Measurements from ENCODE around the gene RARA.
A peak's percentile ranks its signal among the peaks of the same experiment; 100 is the strongest.

Gene RARA

DNA sequence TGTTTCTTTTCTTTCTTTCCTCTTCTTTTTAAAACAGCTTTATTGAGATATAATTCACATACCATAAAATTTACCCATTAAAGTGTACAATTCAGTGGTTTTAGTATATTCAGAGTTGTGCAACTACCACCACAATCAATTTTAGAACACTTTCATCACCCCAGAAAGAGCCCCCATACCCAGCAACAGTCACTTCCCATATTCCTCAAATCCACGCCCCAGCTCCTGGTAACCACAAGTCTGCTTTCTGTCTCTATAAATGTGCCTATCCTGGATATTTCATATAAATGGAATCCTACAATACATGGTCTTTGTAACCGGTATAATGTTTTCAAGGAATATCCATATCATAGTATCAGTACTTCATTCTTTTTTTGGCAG lies 19.4 kb downstream of the RARA start:
- no peak overlapping the region for H3K9ac ChIP-seq (ENCODE audit: low read length)
- peaks cover 43% of the 10 kb centered on the region for H3K4me1 ChIP-seq (ENCODE audit: control insufficient read depth, insufficient read depth, low read length)
- H3K36me3 ChIP-seq (ENCODE audit: control insufficient read depth, insufficient read depth, low read length), result no peaks in the 10 kb centered on the region
- H3K27ac ChIP-seq (ENCODE audit: low read depth, low read length), result peak overlapping the region; percentile 62
- H3K4me3 ChIP-seq (ENCODE audit: low read length), result no peak overlapping the region
- no peaks in the 10 kb centered on the region for H3K27me3 ChIP-seq (ENCODE audit: control insufficient read depth, insufficient read depth, low read length)

DNA sequence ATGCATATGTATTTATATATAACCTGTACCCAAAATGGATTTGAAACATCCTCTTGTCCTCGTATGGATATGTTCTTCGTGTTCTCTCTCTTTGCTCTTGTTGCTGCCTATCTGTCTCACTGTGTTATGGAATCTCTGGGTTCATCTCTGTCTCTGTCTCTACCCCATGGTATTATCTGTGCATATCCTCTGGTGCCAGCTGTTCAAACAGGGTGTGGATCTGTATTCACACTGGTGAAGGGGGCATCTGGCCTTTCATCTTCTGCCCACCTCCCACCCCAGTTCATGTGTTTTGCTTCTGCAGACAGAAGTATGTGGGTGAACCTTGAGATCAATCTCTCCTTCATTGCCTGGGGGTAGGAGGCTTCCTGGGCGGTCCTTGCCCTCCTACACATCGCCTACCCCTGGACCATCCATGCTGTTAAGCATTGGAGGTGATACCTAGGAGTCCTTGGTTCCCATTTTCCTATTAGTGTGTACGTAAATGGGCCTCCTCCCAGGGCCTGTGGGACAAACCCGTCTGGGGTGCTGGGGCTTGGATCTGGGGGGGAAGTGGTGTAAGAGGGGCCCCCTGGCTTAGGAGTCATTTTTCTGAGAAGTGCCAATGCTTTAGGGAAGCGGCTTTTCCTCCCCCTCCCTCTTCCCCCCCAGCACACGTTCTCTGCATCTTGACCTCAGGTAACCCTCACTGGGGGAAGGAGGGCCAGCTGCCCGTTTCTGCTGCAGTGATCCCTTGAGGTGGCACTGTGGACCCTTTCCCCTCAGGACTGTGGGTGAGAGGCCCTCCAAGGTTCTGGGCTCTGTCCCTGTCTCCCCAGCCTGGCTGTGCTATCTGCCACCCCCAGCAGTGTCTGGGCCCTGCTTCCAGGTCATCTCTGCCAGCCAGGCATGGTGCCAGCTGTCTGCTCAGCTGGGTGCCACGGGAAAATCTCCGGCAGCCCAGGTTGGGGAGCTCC lies 21.1 kb downstream of the RARA start:
- H3K4me1 ChIP-seq (ENCODE audit: control insufficient read depth, insufficient read depth, low read length), result peaks cover 44% of the 10 kb centered on the region
- peak overlapping the region; percentile 34 for H3K4me3 ChIP-seq (ENCODE audit: low read length)
- no peaks in the 10 kb centered on the region for H3K36me3 ChIP-seq (ENCODE audit: control insufficient read depth, insufficient read depth, low read length)
- no peak overlapping the region for H3K9ac ChIP-seq (ENCODE audit: low read length)
- H3K27me3 ChIP-seq (ENCODE audit: control insufficient read depth, insufficient read depth, low read length), result no peaks in the 10 kb centered on the region
- peak overlapping the region; percentile 80 for H3K27ac ChIP-seq (ENCODE audit: low read depth, low read length)

DNA sequence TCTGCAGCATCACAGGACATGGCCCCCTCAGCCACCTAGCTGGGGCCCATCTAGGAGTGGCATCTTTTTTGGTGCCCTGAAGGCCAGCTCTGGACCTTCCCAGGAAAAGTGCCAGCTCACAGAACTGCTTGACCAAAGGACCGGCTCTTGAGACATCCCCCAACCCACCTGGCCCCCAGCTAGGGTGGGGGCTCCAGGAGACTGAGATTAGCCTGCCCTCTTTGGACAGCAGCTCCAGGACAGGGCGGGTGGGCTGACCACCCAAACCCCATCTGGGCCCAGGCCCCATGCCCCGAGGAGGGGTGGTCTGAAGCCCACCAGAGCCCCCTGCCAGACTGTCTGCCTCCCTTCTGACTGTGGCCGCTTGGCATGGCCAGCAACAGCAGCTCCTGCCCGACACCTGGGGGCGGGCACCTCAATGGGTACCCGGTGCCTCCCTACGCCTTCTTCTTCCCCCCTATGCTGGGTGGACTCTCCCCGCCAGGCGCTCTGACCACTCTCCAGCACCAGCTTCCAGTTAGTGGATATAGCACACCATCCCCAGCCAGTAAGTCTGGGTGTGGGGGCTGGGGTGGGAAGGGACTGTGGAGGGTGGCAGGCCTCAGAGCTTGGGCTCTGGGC lies 22.0 kb downstream of the RARA start:
- Histone ChIP-seq H3K36me3 (ENCODE audit: control insufficient read depth, insufficient read depth, low read length) (no peaks in the 10 kb centered on the region), H3K4me3 (ENCODE audit: low read length) (no peak overlapping the region), H3K27me3 (ENCODE audit: control insufficient read depth, insufficient read depth, low read length) (no peaks in the 10 kb centered on the region), H3K9ac (ENCODE audit: low read length) (no peak overlapping the region), H3K4me1 (ENCODE audit: control insufficient read depth, insufficient read depth, low read length) (peaks cover 45% of the 10 kb centered on the region), H3K27ac (ENCODE audit: low read depth, low read length) (peak overlapping the region; percentile 80)

DNA sequence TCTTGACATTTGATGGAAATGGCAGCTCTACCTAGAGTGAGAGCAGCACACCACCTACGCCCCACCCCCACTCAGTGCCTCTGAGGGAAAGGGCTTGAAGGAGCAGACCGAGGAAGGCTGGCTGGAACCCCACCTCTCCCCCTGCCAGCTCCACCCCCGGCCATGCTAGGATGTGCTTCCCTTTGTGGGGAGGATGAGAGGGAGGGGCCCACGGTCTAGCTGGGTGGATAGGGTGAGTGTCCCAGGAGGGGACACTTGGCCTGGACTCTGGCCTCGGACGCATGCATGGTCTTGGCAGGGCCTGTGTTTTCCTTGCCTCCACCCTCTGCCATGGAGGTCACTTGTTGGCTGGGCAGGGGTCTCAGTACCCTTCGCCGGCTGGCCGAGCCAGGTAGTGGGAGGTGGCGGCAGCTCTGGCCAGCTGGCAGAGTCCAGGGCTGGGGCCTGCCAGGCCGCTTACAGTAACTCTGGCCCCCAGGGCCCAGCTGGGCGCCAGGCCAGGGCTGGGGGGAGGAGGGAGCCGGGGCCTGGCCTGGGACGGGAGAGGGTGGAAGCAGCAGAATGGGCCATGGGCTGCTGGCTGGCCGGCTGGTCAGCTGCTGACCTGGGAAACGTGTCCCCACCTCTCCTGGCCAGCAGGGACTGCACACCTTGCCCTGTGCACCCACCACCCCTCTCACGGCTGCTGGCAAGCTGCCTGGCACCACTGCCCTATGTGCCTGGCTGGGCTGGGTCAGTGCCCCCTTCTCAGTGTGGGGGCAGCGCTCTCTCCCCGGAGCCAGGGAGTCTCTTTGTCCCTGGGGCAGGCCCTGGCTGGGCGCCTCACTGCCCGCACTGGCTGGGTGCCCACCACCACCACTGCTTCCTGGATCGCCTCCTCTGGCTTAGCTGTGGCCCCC lies 23.0 kb downstream of the RARA start:
- peak overlapping the region; percentile 80 for H3K27ac ChIP-seq (ENCODE audit: low read depth, low read length)

DNA sequence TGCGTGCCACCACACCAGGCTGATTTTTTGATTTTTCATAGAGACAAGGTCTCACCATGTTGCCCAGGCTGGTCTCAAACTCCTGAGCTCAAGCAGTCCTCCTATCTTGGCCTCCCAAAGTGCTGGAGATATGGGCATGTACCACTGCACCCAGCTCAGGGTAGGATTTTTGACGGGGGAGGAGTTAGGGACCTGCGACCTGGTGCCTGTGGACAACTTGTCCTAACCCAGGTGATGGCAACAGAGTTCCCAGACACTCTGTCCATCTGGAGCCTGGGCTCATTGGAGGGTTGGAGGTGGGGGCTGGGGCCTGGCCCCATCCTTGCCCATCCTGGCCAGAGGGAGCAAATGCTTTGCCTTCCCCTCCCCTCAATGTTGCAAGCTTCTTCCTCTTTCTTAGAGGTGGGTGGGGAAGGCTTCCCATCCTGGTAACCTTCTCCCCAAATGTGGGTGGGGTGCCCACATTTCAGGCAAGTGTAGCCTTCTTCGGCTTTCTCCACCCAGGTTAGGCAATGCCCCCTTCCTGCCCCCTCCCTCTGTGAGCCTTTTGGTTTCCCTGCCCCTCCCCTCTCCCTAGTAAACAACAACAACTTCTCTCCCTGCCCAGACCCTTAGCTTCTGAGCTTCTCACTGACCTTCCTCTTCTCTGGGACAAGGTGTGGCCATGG lies 24.9 kb downstream of the RARA start:
- peaks cover 40% of the 10 kb centered on the region for H3K4me1 ChIP-seq (ENCODE audit: control insufficient read depth, insufficient read depth, low read length)
- no peaks in the 10 kb centered on the region for H3K36me3 ChIP-seq (ENCODE audit: control insufficient read depth, insufficient read depth, low read length)
- H3K9ac ChIP-seq (ENCODE audit: low read length), result no peak overlapping the region
- H3K27me3 ChIP-seq (ENCODE audit: control insufficient read depth, insufficient read depth, low read length), result no peaks in the 10 kb centered on the region
- H3K4me3 ChIP-seq (ENCODE audit: low read length), result no peak overlapping the region
- no peak overlapping the region for H3K27ac ChIP-seq (ENCODE audit: low read depth, low read length)

More for the DNA sequence above, 23.0 kb downstream of the RARA start:
- Histone ChIP-seq H3K4me3 (ENCODE audit: low read length) (peak overlapping the region; percentile 29), H3K9ac (ENCODE audit: low read length) (no peak overlapping the region), H3K36me3 (ENCODE audit: control insufficient read depth, insufficient read depth, low read length) (no peaks in the 10 kb centered on the region), H3K27me3 (ENCODE audit: control insufficient read depth, insufficient read depth, low read length) (no peaks in the 10 kb centered on the region), H3K4me1 (ENCODE audit: control insufficient read depth, insufficient read depth, low read length) (peaks cover 45% of the 10 kb centered on the region)

DNA sequence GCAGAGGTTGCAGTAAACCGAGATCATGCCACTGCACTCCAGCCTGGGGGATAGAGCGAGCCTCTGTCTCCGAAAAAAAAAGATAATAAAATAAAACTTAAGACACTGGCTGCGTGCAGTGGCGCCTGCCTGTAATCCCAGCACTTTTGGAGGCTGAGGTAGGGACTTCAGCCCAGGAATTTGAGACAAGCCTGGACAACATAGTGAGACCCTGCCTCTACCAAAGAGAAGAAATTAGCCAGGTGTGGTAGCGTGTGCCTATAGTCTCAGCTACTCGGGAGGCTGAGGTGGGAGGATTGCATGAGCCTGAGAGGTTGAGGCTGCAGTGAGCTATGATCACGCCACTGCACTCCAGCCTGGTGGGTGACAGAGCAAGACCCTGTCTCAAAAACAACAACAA lies 26.6 kb downstream of the RARA start:
- Histone ChIP-seq H3K27ac (ENCODE audit: low read depth, low read length) (no peak overlapping the region), H3K9ac (ENCODE audit: low read length) (no peak overlapping the region), H3K4me1 (ENCODE audit: control insufficient read depth, insufficient read depth, low read length) (peaks cover 32% of the 10 kb centered on the region), H3K27me3 (ENCODE audit: control insufficient read depth, insufficient read depth, low read length) (no peaks in the 10 kb centered on the region), H3K36me3 (ENCODE audit: control insufficient read depth, insufficient read depth, low read length) (no peaks in the 10 kb centered on the region), H3K4me3 (ENCODE audit: low read length) (no peak overlapping the region)

DNA sequence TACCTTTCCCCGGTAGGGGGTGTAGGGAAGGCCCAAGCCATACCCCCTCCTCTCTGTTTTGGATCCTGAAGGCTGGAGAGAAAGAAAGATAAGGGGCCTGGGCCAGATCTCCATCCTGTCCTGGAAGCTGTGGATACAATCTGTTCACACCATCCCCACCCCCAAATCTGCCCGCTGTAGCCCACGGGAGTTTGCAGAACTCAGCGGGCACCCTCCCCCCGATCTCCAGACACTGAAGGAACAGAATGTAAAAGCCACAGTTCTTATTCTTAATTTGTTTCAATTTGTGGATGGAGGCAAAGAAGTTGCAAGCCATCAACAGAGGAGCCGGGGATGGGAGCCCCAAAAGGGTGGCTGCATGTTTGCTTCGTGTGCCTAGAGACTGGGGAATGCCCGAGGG lies 28.4 kb downstream of the RARA start:
- H3K9ac ChIP-seq (ENCODE audit: low read length), result no peak overlapping the region
- no peaks in the 10 kb centered on the region for H3K36me3 ChIP-seq (ENCODE audit: control insufficient read depth, insufficient read depth, low read length)
- H3K4me1 ChIP-seq (ENCODE audit: control insufficient read depth, insufficient read depth, low read length), result peaks cover 21% of the 10 kb centered on the region
- H3K27ac ChIP-seq (ENCODE audit: low read depth, low read length), result no peak overlapping the region
- H3K27me3 ChIP-seq (ENCODE audit: control insufficient read depth, insufficient read depth, low read length), result no peaks in the 10 kb centered on the region
- H3K4me3 ChIP-seq (ENCODE audit: low read length), result no peak overlapping the region

DNA sequence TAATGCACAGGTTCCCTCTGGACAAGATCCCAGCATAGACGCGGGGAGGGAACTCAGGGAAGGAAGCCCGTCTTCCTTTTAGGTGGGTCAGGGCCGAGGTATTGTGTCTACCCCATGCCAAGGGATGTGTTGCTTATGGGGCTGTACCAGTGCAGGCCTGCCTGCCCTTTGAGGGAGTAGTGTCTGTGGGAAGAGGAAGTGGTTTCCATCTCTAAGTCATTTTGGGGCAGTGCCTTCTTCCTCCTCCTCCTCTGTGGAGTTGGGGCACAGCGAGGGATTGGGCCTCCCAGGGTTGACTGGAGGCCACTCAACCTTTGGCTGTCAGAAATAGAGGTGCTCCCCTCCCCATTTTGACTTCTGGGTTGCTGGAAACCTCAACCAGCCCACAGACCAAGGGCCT lies 29.1 kb downstream of the RARA start:
- Histone ChIP-seq H3K27ac (ENCODE audit: low read depth, low read length) (no peak overlapping the region), H3K9ac (ENCODE audit: low read length) (no peak overlapping the region), H3K27me3 (ENCODE audit: control insufficient read depth, insufficient read depth, low read length) (no peaks in the 10 kb centered on the region), H3K36me3 (ENCODE audit: control insufficient read depth, insufficient read depth, low read length) (no peaks in the 10 kb centered on the region), H3K4me3 (ENCODE audit: low read length) (no peak overlapping the region), H3K4me1 (ENCODE audit: control insufficient read depth, insufficient read depth, low read length) (peaks cover 14% of the 10 kb centered on the region)

DNA sequence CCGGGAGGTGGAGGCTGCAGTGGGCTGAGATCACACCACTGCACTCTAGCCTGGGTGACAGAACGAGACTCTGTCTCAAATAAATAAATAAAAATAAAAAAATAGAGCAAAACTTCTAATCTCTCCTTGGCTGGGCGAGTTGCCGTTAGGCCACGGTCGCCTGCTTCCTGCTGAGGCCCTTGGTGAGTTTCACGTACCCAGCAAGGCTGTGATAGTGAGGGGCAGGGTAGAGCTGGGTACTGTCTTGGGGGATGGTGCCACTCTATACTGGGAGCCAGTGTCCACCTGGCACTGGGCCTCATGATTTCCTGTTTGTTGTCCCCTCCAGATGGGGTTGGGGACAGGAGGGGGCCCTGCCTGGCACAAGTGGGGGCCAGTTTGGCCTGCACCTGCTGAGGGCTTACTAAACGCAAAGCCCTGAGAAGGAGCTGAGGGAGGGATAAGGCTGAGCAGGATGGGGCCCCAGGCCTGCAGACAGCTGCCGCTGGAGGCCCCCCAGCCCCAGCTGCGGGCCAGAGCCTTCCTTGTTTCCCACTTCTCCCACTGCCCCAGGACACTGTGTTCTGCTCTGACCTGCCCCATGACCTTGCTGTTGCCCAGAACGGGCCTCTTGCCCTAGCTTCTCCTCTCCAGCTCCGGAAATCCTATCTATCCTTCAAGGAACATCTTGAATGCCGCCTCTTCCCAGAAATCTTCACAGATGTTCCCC lies 30.1 kb downstream of the RARA start:
- H3K27ac ChIP-seq (ENCODE audit: low read depth, low read length), result no peak overlapping the region
- H3K4me3 ChIP-seq (ENCODE audit: low read length), result no peak overlapping the region
- H3K27me3 ChIP-seq (ENCODE audit: control insufficient read depth, insufficient read depth, low read length), result no peaks in the 10 kb centered on the region
- no peak overlapping the region for H3K9ac ChIP-seq (ENCODE audit: low read length)
- peaks cover 16% of the 10 kb centered on the region for H3K4me1 ChIP-seq (ENCODE audit: control insufficient read depth, insufficient read depth, low read length)
- H3K36me3 ChIP-seq (ENCODE audit: control insufficient read depth, insufficient read depth, low read length), result no peaks in the 10 kb centered on the region

DNA sequence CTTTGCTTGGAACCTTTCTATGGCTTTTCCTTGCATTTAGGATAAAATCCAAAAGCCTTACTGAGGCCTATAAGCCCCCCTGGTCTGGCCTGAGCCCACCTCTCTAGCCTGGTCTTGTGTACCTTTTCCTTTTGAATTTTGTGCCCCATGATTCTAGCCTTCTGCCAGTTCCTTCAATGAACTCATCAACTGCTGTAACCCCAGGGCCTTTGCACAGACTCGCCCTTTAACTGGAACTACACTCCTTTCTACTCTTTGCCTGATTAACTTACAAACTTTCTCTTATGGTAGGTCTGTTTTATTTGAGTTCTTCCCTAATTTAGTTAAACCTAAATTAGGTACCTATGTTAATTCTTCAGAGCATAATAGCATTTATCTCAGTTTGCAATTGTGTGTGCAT lies 31.3 kb downstream of the RARA start:
- H3K4me3 ChIP-seq (ENCODE audit: low read length), result no peak overlapping the region
- no peak overlapping the region for H3K9ac ChIP-seq (ENCODE audit: low read length)
- no peaks in the 10 kb centered on the region for H3K36me3 ChIP-seq (ENCODE audit: control insufficient read depth, insufficient read depth, low read length)
- peaks cover 13% of the 10 kb centered on the region for H3K4me1 ChIP-seq (ENCODE audit: control insufficient read depth, insufficient read depth, low read length)
- H3K27ac ChIP-seq (ENCODE audit: low read depth, low read length), result peak overlapping the region; percentile 87
- no peaks in the 10 kb centered on the region for H3K27me3 ChIP-seq (ENCODE audit: control insufficient read depth, insufficient read depth, low read length)

DNA sequence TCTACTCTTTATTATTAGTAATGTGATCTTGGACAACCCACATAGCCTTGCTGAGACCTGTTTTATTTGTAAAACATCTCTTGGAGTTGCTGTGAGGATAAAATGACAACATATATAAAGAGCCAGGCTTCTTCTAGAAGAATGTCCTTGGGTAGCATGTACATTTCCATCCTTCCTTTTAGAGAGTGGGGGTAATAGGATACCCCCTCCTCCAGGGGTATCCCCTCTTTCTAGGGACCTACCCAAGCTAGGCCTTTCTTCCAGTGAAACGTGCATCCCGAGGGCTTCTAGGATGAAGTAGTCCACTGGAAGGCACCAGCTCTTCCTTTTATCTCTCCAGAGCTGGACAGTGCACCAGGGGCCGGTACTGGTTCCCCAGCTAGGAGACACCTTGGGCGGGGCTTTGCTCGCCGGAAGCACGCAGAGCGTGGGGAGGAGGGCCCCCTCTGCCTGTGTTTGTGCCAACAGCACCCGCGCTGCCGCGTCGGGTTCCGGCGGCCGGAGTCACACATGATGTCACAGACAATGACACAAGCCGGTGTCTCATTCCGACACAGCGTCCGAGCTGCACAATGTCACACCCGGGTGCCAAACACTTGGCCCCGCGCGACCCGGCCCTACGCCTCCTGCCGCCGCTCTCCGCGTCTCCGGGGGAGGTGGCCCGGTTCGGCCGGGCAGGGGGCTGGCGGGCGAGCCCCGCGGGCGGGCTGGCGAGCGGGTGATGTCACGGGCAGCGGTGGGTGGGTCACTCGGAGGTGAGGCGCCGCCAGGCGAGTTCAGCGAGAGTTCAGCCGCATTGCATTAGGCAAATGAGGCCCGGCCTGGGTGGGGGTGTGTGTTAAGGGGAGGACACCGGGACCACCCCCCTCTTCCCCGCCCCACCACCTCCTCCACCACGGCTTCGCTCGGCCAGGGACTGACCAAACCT lies 32.2 kb downstream of the RARA start:
- Histone ChIP-seq H3K4me1 (ENCODE audit: control insufficient read depth, insufficient read depth, low read length) (peaks cover 20% of the 10 kb centered on the region), H3K36me3 (ENCODE audit: control insufficient read depth, insufficient read depth, low read length) (no peaks in the 10 kb centered on the region), H3K27ac (ENCODE audit: low read depth, low read length) (peak overlapping the region; percentile 87), H3K27me3 (ENCODE audit: control insufficient read depth, insufficient read depth, low read length) (no peaks in the 10 kb centered on the region), H3K4me3 (ENCODE audit: low read length) (peak overlapping the region; percentile 87), H3K9ac (ENCODE audit: low read length) (peak overlapping the region; percentile 81)
